SU-DHL-6 (cell line): ENCODE data around the gene FBXL4.

Experiments used
- CTCF ChIP-seq: fragments of 200-600 bp; sonication (generic); IDR thresholded peaks from one replicate; pipeline ENCODE4 v1.5.1; 2017; ENCODE audit warnings: antibody characterized with exemption, mild to moderate bottlenecking, low read length, moderate library complexity; ENCODE audit not compliant: insufficient read depth, poor library complexity, severe bottlenecking
- EZH2phosphoT487 ChIP-seq: fragments of 200-600 bp; sonication (generic), shearing (Covaris generic); conservative IDR thresholded peaks from 2 replicates; pipeline ENCODE4 v1.6.1; 2018; ENCODE audit warnings: mild to moderate bottlenecking, antibody characterized with exemption, low read length, moderate library complexity, mixed read lengths

- TF ChIP-seq CTCF: no peak
- no peak for TF ChIP-seq EZH2phosphoT487
These were observed 23.6 kb upstream of the FBXL4 start for GRCh38 chr6:98971303-98971702.
